HG03442 (cell line): ENCODE measurements around the gene SCAF4.

Experiments
- ATAC-seq: cut with Tn5 transposase; IDR thresholded peaks from one replicate; pipeline ENCODE4 v1.9.1; 2021; ENCODE audit warnings: mild to moderate bottlenecking, moderate library complexity; ENCODE audit not compliant: unreplicated experiment

SCAF4 gene

DNA sequence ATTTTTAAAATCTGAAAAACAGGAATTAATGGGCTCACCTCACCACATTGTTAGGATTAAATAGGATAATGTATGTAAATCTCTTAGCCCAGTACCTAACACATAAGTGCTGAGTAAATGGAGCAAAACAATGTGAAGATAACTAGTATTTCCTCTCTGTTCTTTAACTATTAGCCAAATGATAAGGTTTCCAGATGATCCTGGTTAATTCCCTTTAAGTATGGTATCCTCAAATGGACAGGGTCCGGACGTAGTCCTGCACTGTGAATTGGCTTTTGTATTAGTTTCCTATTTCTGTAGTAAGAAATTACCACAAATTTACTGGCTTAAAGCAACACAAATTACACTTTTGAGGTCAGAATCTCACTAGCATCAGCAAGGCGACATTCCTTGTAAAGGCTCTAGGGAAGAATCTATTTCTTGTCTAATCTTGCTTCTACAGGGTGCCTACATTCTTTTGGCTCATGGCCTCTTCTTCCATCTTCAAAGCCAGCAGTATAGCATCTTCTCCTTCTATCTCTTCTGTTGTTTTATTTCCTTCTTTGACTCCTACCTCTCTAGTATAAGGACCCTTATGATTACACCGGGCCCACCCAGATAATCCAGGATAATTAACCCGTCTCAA is 17.1 kb downstream of the SCAF4 start:
- no peak for ATAC-seq

DNA sequence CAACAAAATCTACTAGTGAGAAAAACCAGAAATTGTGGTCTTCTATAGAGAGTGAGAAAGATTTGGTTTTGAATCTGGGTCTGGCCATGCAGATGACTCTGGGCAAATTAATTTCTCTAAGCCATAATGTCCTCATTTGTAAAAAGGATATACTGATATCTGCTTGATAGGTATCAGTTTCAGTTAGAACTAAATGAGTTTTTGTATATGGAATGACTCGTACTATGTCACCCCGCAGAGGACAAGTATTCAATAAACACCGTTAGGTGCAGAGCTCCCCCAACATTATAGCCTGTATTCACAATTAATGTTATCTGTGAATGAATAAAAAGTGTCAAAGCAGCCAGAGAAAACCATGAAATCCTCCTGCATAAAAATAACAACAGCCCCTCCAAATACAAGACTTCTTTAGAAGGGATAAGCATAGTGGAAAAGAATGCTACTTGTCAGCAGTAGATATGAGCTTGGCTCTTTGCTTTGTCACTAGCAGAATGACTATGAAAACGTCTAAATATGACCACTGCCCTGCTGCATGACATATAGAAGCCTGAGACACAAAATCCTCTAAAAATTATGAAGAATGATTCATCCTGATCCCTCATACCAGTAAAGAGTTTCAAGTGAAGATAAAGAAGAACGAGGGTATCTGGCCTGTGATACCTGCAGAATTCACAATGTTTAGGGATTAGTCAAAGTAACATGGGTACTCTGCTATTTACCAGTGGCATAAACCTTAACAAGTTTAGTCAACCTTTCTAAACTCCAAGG is 17.8 kb downstream of the SCAF4 start:
- peak; percentile 75 for ATAC-seq

DNA sequence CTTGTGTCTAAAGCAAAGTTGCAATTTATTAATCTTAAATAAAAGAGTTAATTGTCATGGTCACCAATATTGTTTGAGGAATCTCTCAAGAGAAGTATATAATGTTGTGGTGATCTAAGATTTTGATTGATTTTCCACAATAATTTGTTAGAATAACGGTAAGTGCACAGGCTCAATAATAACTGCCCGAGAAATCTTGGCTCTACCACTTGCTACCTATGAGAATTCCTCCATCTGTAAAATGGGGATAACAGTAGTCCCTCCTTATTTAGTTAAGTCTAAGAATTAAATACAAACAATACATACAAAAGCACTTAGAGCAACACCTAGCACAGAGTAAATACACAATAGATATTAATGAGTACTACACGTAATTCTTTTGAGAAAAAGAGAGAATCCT is 18.8 kb downstream of the SCAF4 start:
- no peak for ATAC-seq

DNA sequence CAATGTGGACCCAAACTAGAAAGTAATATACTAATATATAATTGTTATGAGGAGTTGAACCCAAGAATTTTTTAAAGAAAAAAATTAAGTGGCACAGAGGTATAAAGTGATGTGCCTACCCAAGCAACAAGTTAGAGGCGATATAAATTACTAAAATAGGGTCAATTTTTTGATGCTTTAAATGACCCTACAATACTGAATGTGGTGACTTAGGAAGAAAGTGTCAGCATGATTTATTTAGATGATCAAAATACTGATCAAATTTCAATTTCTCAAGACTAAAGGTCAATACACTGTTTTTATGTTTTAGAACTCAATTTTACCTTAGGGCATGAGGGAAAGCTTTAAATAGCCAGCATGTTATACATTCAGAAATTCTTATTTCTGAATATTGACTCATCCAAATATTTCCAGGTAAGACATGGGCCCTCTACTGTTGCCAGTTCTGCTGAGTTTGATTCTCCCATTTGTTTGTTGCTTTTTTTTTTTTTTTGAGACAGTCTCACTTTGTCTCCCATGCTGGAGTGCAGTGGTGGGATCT is 20.1 kb downstream of the SCAF4 start:
- ATAC-seq: no peak

DNA sequence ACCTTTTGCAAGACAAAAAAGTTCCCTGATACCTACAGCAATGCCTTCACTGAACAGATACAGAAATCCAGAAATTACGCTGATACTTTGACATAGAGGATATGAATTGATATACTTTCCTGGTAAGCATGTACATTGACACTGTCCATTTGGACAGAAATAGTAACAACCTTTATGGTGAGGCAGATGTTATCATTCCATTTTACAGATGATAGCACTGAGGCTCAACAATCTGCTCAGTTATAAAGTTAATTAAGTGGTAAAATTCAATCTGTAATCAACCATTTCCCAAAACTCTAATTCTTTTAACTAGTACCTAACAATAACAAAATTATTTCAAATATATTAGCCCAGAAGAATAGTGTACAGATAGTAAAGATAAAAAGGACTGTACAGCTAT is 20.6 kb downstream of the SCAF4 start:
- ATAC-seq: no peak

DNA sequence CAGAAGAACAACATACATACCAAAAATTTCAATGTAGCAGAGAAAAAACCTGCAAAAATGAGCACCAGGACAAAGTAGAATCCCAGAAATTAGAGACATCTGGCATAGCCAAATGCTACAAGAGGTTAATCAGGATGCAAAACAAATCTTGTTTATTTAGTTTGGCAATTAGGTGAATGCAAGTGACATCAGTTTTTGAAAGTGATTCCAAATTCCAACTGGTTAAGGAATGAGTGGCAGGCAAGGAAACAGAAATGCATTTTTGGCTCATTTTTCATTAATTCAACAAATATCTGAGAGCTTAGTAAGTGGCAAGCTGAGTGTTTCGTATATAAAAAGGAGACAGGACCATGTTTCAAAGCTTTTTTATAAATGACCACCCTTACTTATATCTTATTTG is 21.3 kb downstream of the SCAF4 start:
- ATAC-seq: no peak

DNA sequence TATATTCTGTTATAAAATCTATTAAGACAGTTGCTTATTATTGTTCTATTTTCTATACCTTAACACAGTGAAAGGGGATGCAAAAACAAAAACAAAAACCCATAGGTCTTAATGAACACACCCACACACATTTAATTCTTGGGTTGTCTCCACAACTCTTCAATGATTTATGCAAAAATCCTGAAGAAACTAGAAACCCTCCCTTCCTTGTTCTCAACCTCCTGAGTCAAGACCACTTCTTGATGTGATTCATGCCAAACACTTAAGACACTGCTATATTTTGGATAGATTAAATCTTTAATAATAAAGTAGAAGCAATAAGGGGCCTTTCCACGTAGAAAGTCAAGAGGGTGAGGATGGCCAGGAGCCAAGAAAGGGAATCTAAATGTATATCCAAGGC is 23.4 kb downstream of the SCAF4 start:
- ATAC-seq: no peak

DNA sequence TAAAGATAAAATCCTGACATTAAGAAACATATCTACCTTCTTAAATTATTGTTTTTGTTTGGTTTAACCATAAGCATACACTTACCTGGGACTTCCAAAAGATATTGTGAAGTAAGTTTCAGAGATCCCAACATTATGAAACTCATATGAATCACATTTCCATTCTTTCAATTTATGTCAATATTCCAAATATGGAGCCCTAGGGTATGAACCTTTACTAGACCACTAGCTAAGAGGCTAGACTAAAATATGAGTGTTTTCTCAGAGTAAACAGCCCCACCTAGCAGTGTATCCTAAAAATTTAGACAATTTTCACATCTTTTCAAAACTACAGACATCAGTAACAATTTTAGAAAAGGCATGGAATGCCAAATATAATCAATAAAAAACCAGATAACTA is 24.4 kb downstream of the SCAF4 start:
- no peak for ATAC-seq

DNA sequence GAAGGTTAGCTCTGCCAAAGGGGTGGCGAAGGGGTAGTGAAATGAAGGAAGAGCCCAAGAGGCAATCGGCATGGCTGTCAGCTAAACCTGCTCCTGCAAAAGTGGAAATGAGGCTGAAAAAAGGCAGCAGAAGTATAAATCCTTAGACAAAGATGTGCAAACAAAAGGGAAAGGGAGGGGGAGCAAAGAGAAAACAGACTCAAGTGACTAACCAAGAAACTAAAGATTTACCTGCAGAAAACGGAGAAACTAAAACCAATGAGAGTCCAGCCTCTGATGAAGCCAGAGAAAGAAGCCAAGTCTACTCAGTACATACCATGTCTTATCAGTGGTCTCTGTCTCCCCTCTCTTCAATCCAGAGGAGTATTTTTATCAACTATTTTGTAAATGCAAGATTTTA is 25.4 kb downstream of the SCAF4 start:
- ATAC-seq: no peak

DNA sequence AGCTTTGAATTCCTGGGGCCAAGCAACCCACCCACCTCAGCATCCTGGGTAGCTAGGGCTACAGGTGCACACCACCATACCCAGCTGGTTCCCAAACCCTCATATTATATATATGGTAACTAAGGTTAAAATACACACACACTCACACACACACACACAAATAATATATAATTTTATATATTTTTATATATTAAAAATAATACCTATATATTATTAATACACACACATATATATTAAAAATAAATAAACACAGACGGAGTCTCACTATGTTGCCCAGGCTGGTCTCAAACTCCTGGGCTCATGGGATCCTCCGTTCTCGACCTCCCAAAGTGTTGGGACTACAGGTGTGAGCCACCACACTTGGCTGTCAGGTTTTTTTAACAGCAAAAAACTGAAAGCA is 31.9 kb downstream of the SCAF4 start:
- ATAC-seq: no peak

DNA sequence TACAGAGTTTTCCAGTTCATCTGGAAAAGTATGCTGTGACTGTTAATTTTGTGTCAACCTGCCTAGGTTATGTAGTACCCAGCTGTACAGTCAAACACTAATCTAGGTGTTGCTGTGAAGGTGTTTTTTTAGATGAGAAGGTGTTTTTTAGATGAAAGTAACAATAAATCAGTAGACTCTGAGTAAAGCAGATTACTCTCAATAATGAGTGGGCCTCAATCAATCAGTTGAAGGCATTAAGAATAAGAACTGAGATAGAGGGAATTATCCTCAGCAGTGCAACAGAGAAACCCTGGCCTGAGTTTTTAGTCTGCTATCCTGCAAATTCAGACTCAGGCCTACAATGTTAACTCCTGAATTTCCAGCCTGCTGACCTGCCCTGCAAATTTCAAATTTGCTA is 33.5 kb downstream of the SCAF4 start:
- no peak for ATAC-seq

DNA sequence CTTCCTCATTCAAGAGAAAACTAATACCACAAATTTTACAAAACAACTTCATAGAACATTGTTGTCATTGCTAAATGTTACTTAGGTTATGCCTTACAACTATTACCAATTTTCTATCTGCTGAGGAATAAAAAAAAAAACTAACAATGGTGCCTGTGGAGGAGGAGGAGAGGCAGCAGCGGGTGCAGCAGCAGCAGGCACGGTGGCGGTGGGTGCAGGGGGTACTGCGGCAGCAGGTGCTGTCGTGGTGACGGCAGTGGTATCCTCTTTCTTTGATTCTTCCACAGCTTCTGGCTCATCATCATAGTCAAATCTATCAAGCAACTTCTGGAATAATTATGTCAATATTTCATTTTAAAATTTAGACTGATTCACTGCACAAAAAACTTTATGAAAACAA is 35.5 kb downstream of the SCAF4 start:
- no peak for ATAC-seq

DNA sequence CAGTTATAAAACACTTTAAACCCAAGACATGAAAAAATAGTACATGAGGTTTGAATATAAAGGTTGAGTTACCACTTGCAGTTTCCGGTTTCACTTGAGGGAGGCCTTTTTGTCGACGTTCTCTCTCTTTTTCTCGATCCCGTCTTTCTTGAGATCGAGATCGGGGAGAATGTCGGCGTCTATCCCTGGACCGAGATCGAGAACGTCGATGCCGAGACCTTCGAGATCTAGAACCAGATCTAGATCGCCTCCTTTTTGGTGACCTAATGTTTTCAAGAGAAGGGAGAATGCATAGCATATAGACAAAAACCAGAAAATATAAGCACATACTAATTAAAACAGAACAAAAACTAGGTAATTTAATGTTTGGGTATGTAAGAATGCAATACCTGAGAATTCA is 38.7 kb downstream of the SCAF4 start:
- no peak for ATAC-seq

DNA sequence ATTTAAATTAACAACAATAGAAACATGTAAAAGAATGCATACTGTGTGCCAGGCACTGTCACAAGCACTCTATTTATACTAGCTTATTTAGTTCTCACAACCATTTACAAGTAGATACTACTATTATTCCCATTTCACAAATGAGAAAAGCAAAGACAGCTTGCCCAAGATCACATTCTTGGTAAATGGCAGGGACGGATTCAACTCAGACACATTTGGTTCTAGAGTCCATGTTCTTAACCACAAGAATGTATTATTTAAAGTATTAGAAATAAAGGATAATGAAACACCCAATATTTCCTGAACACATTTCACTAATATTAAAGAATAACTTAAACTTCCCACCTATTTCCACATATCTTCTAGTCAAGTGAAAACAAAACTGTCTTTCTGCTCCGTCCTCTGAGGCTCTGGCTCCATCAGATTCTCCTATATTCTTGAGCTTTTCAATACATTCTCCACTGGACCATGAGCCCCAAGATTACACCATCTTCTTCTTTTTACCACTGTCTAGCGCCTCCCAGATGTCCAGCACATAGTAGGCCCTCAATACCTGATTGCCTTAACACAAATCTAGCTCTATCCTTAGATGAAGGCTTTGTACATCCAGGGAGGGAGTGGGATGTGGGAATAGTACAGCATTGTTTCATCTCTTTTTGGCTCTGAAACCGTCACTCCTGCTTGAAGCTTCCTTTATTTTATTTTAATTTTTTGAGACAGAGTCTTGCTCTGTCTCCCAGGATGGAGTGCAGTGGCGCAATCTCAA is 43.1 kb downstream of the SCAF4 start:
- no peak for ATAC-seq

DNA sequence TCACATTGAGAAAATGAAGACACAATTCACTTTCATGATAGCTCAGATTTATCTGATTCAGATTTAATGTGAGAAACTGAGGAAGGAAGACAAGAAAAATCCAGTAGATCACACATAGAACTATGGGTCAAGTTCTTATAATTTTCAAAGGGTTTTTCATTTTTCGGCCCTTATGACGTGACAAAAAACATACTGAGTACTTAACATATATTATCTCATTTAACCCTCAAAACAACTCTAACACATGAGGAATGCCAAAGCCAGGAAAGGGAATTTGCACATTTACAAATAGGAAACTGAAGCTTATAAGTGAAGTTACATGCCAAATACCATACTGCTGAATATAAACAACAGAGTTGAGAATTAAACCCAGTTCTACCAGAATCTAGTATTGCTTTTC is 44.8 kb downstream of the SCAF4 start:
- ATAC-seq: no peak

DNA sequence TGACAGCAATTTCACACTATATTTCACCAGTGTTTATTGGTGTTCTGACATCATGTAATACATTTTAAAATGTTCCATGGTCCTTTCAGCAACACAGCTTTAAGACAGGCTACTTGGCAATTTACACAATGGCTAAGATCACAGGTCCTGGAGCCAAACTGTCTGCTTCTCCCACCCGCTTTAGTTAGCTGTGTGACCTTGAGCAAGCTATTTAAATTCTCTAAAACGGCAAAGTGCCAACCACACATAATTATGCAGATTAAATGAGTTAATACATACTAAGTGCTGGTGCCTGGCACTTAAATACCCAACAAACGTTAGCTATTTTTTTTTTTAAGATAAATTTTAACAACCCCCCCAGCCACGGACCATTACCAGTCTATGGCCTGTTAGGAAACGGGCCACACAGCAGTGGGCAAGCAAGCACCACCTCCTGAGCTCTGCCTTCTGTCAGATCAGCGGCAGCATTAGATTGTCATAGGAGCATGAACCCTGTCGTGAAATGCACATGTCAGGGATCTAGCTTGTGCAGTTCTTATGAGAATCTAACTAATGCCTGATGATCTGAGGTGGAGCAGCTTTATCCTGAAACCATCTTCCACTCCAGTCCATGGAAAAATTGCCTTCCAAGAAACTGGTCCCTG is 45.5 kb downstream of the SCAF4 start:
- no peak for ATAC-seq

DNA sequence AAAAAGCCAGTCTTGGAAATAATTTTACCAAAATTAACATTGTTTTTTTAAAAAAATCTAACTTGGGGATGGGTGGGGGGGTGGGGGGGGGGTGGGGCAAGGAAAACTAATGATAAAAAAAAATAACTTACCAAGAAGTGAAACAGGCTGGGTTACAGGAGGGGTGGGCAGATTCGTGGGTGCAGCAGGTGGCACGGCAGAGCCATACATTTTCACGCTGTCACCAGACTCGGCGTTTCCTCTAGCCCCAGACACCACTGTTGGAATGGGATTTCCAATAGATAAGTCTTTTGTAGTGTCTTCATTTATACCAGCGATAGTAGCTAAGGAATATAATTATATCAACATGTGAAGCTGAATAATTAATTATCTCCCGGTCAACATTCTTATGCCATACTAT is 47.0 kb downstream of the SCAF4 start:
- no peak for ATAC-seq

DNA sequence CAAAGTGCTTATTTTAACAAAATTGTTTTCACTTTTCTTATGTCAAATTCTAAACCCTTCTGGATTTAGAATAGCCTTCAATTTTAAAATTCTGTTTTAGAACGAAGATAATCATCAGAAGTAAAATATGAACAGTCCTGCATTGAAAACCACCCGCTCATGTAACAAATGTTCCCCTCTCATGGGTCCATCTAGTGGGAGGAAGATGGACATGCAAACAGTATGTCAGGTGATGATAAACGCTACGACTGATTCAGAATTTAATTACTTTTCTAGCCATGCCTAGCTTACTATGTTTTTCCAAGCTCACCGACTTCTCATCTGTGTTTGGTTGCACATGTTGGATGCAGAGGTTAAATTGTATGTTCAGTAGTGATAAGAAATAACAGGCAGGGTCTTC is 48.9 kb downstream of the SCAF4 start:
- ATAC-seq: no peak

DNA sequence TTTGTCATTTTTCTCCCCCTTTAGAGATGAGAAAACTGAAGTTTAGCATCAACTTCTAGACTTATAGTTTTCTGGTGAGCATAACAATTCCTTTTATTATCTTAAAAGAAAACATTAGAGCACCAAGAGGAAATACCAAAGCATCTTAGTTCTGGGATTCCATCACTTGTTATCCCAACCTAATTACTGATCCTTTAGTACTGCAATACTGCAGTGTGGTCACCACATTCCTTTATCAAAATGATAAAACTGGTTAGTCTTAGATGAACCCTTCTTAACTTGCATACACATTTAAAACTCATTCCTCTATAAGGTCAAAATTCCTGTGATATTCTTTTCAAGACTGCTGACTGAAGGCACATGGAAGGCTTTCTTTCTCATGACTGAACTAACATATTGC is 49.3 kb downstream of the SCAF4 start:
- ATAC-seq: no peak

DNA sequence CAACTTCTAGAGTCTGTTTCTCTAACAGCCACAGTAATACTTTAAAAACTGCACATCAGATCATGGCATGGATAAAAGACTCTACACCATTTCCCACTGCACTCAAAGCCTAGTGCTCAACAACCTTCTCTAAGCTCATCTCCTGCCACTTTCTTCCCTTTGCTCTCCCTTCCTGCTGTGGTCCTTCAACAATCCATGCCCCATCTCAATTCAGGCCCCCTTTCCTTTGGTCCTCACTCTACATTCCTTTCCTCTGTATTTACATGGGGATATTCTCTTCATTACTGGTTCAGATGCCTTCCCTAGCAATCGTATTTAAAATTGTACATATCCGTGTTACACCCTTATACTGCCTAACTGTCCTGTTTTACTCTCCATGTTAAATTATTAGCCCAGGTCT is 53.4 kb downstream of the SCAF4 start:
- ATAC-seq: no peak

DNA sequence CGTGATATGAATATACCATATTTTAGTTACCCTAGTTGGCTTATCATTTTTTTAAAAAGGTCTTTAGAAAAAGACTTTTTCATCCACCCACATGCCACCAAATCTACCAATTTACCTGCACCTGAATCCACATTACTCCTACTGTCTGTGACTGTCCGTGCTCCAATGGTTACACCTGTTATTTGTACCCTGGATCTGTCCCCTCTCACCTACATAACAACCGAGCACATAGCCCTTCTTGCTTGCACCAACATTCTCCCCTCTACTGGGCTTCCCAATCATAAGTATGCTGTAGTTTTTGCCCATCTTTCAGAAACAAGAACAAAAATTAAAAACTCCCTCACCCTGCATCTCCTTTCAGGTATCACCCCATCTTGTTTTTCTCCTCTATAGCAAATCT is 54.9 kb downstream of the SCAF4 start:
- no peak for ATAC-seq
